ENCODE data around the gene SDK1.

GRCh38 chr7:3574386-3574785, 273.3 kb downstream of the SDK1 start:
- TF ChIP-seq CEBPB (IDR thresholded peaks at IDR 0.05) (no peak), MAX (IDR thresholded peaks at IDR 0.05) (no peak), HOXA7 (CRISPR knock-in tag; IDR thresholded peaks at IDR 0.05) (no peak), CTCF (IDR thresholded peaks at IDR 0.05) (no peak)

Data from A549 (cell line).